Measurements from ENCODE around the gene PPP2R5D.

- TF ChIP-seq EZH2phosphoT487 (IDR thresholded peaks at IDR 0.05; ENCODE audit: borderline replicate concordance, low read length), result no peak
- TF ChIP-seq, protein P1, sequence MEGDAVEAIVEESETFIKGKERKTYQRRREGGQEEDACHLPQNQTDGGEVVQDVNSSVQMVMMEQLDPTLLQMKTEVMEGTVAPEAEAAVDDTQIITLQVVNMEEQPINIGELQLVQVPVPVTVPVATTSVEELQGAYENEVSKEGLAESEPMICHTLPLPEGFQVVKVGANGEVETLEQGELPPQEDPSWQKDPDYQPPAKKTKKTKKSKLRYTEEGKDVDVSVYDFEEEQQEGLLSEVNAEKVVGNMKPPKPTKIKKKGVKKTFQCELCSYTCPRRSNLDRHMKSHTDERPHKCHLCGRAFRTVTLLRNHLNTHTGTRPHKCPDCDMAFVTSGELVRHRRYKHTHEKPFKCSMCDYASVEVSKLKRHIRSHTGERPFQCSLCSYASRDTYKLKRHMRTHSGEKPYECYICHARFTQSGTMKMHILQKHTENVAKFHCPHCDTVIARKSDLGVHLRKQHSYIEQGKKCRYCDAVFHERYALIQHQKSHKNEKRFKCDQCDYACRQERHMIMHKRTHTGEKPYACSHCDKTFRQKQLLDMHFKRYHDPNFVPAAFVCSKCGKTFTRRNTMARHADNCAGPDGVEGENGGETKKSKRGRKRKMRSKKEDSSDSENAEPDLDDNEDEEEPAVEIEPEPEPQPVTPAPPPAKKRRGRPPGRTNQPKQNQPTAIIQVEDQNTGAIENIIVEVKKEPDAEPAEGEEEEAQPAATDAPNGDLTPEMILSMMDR (IDR thresholded peaks at IDR 0.05; ENCODE audit: low read depth, low read length, poor library complexity, severe bottlenecking), result no peak
Measured at GRCh38 chr6:42979523-42980177, 4.7 kb upstream of the PPP2R5D start.

Measured in DOHH2 (cell line).